IgD-negative memory B cell (primary cell): Measurements from ENCODE around the gene BMPR1A. TPM values are rescaled to one million over a fixed set of nuclear protein-coding genes. Genes with fewer than 3 reads are reported as not detected.
A peak's percentile ranks its signal among the peaks of the same experiment; 100 is the strongest.
"Not testable (repeated sequence)": the region's sequence is repeated elsewhere in the genome, so short reads cannot be mapped to it uniquely, and the experiment has no call there.

Experiments
- H3K27ac Mint-ChIP-seq, 3 donors: one replicate each; pipeline ENCODE4 v1.8.0; 2020 to 2022; ENCODE audit warnings: mild to moderate bottlenecking in 3 of 3, mixed read lengths in 3 of 3, moderate library complexity in 1 of 3
- H3K27me3 Mint-ChIP-seq: one replicate; pipeline ENCODE4 v1.8.0; 2021; ENCODE audit warnings: mixed read lengths
- H3K36me3 Mint-ChIP-seq: one replicate; pipeline ENCODE4 v1.8.0; 2020; ENCODE audit warnings: mild to moderate bottlenecking, mixed read lengths
- H3K4me1 Mint-ChIP-seq, 3 donors: one replicate each; pipeline ENCODE4 v1.8.0; 2020 to 2022; ENCODE audit warnings: mixed read lengths in 3 of 3, mild to moderate bottlenecking in 1 of 3
- H3K4me3 Mint-ChIP-seq, 4 donors: one replicate each; pipeline ENCODE4 v1.8.0; 2020 to 2022; ENCODE audit warnings: mild to moderate bottlenecking in 4 of 4, mixed read lengths in 4 of 4, moderate library complexity in 3 of 4
- H3K9me3 Mint-ChIP-seq, 3 donors: one replicate each; pipeline ENCODE4 v1.8.0; 2020 to 2021; ENCODE audit warnings: mixed read lengths in 3 of 3, mild to moderate bottlenecking in 1 of 3
- polyA plus RNA-seq: library from polyadenylated mRNA; unstranded; fragments of 300-500 nt; fragmentation: Illumina TruSeq; gene quantifications from one replicate; pipeline ENCODE4 v1.2.3, GENCODE V29; 2021

The BMPR1A gene
- polyA plus RNA-seq, 1 donor from 2014 or later, result 5.0 TPM

- H3K27me3 Mint-ChIP-seq, result peaks cover 2% of the 10 kb centered on the region
- H3K27ac Mint-ChIP-seq, result peak overlapping the region in 1 of 3 donors; percentile 7
- no peaks in the 10 kb centered on the region for H3K9me3 Mint-ChIP-seq
- no peaks in the 10 kb centered on the region for H3K36me3 Mint-ChIP-seq
- H3K4me3 Mint-ChIP-seq, result no peak overlapping the region
- peaks cover 0 to 9% (median 5%) of the 10 kb centered on the region in 3 donors for H3K4me1 Mint-ChIP-seq
These were observed 218.1 kb downstream of the BMPR1A start for GRCh38 chr10:86974484-86974883.

GRCh38 chr10:86976362-86977056, 220.1 kb downstream of the BMPR1A start:
- H3K9me3 Mint-ChIP-seq, result peaks cover 0 to 2% (median 0%) of the 10 kb centered on the region in 3 donors
- H3K4me1 Mint-ChIP-seq, result peaks cover 0 to 5% (median 4%) of the 10 kb centered on the region in 3 donors
- H3K27ac Mint-ChIP-seq, result no peak overlapping the region
- H3K4me3 Mint-ChIP-seq, result no peak overlapping the region
- H3K27me3 Mint-ChIP-seq, result peaks cover 2% of the 10 kb centered on the region
- H3K36me3 Mint-ChIP-seq, result no peaks in the 10 kb centered on the region

- not testable (repeated sequence) for H3K4me1 Mint-ChIP-seq, H3K4me3 Mint-ChIP-seq, H3K36me3 Mint-ChIP-seq, H3K27me3 Mint-ChIP-seq, H3K27ac Mint-ChIP-seq, H3K9me3 Mint-ChIP-seq
These were observed 222.0 kb downstream of the BMPR1A start for GRCh38 chr10:86978457-86978856.

- Mint-ChIP-seq H3K27me3 (peaks cover 2% of the 10 kb centered on the region), H3K4me3 (no peak overlapping the region), H3K27ac (no peak overlapping the region), H3K4me1 (no peaks in the 10 kb centered on the region), H3K9me3 (peaks cover 0 to 2% (median 0%) of the 10 kb centered on the region in 3 donors), H3K36me3 (no peaks in the 10 kb centered on the region)
These were observed 222.9 kb downstream of the BMPR1A start for GRCh38 chr10:86979296-86979818.

- no peaks in the 10 kb centered on the region for H3K36me3 Mint-ChIP-seq
- H3K27me3 Mint-ChIP-seq, result peaks cover 2% of the 10 kb centered on the region
- peaks cover 0 to 2% (median 0%) of the 10 kb centered on the region in 3 donors for H3K9me3 Mint-ChIP-seq
- H3K4me1 Mint-ChIP-seq, result no peaks in the 10 kb centered on the region
- H3K4me3 Mint-ChIP-seq, result no peak overlapping the region
- H3K27ac Mint-ChIP-seq, result no peak overlapping the region
These were observed 223.6 kb downstream of the BMPR1A start for GRCh38 chr10:86979977-86980448.

GRCh38 chr10:86981020-86981419, 224.6 kb downstream of the BMPR1A start:
- H3K36me3 Mint-ChIP-seq, result not testable (repeated sequence)

GRCh38 chr10:86981716-86982115, 225.3 kb downstream of the BMPR1A start:
- Mint-ChIP-seq H3K4me1 (no peaks in the 10 kb centered on the region), H3K27ac (no peak overlapping the region), H3K9me3 (peaks cover 0 to 2% (median 0%) of the 10 kb centered on the region in 3 donors), H3K36me3 (no peaks in the 10 kb centered on the region), H3K27me3 (peaks cover 2% of the 10 kb centered on the region), H3K4me3 (no peak overlapping the region)

More at GRCh38 chr10:86981020-86981419, 224.6 kb downstream of the BMPR1A start:
- not testable (repeated sequence) for H3K4me1 Mint-ChIP-seq, H3K9me3 Mint-ChIP-seq, H3K4me3 Mint-ChIP-seq, H3K27me3 Mint-ChIP-seq, H3K27ac Mint-ChIP-seq

Other genes starting within 250 kb of the BMPR1A start
- 32.8 TPM for gene WAPL, start 234.8 kb upstream of the BMPR1A start, polyA plus RNA-seq
- not detected for gene OPN4, start 102.1 kb upstream of the BMPR1A start, polyA plus RNA-seq
- gene LDB3, start 88.1 kb upstream of the BMPR1A start, polyA plus RNA-seq, result 0.13 TPM
- gene MMRN2, start 201.0 kb downstream of the BMPR1A start, polyA plus RNA-seq, result not detected
- gene SNCG, start 202.0 kb downstream of the BMPR1A start, polyA plus RNA-seq, result not detected
- not detected for gene ADIRF, start 211.9 kb downstream of the BMPR1A start, polyA plus RNA-seq